ENCODE results near the gene TMUB2.
"Not testable (repeated sequence)": the region's sequence is repeated elsewhere in the genome, so short reads cannot be mapped to it uniquely, and the experiment has no call there.

Gene TMUB2

DNA sequence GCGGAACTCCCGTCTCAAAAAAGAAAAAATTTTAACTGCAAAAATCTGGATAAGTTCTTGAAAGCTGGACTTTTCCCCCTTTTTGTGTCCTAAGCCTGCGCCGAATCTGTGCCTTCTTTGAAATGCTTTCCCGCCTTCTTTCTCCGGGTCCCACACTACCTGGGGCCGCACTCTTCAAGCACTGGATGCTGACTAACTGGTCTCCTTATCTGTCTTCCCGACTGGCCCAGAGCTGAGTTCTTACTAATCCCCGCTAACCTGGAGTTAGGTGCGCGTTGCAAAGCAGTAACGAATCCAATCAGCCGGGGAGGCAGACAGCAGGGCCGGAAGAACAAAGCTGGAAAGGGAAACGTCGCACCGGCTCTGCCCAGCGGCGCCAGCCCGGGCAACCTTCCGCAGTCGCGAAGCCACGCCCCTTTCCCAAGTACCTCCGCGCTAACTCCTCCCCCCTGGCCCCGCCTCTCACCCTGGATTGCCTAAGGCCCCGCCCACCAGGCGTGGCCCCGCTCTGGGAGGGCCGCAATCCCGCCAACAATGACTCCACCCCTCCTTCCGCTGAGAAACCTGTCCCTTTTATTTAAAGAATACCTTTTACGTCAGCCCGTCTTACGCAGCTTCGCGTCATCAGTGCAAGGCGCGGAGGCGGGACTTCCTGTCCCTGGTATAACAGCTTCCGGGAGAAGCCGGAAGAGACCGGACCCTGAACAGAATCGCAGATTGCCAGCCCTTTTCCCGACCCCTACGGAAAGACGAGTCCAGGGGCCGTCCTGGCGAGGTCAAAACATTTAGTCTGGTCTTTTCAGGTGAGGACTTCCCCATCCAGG is at the start of gene TMUB2:
TMUB2 (plus strand) TSS at position 666 of the 824 bp plus-strand sequence. CDS start 737 bp downstream, outside the sequence.
- DNase-seq = peak; percentile 98

DNA sequence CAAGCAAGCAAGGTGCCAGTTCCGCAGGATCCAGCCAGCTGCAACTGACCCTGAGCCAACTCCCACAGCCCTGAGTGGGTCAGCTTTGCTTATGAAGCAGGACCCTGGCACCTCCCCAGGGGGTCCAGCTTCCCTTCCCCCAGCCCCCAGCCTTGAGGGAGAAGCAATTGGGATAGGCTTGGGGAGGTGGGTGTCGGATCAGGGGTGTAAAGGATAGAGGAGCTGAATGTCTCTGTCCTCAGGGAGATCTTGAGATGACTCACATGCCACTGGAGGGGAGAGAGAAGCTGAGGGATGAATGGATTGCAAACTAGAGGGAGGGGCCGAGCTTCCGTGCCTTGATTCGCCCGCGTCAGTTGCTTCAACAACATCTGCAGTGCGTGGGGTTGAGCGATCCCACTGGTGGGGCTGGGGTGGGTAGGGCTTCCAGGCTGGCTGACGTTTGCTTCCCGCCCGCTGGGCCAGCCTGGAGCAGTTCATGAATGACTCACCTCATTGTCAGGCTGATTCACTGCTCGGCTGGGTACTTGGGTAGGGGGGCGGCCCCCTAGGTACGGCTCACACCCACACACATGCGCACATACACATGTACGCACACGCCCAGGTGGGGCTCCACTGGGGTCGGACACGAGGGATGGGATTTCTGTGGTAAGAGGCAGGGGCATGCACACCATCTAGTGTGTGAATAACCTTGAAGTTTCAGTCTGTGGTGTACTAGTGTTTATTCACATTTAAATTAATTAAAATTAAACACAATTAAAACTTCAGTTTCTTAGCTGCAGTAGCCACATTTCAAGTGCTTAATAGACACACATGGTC is 48.7 kb upstream of the TMUB2 start:
- DNase-seq = peak; percentile 78 to 81

DNA sequence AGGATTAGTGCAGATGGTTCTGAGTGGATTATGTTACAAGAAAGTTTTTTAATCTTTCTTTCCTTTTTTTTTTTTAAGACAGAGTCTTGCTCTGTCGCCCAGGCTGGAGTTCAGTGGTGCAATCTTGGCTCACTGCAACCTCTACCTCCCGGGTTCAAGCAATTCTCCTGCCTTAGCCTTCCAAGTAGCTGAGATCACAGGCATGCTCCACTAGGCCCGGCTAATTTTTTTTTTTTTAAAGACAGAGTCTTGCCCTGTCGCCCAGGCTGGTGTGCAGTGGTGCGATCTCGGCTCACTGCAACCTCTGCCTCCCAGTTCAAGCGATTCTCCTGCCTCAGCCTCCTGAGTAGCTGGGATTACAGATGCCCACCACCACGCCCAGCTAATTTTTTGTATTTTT is 42.9 kb upstream of the TMUB2 start:
- not testable (repeated sequence) for DNase-seq

DNA sequence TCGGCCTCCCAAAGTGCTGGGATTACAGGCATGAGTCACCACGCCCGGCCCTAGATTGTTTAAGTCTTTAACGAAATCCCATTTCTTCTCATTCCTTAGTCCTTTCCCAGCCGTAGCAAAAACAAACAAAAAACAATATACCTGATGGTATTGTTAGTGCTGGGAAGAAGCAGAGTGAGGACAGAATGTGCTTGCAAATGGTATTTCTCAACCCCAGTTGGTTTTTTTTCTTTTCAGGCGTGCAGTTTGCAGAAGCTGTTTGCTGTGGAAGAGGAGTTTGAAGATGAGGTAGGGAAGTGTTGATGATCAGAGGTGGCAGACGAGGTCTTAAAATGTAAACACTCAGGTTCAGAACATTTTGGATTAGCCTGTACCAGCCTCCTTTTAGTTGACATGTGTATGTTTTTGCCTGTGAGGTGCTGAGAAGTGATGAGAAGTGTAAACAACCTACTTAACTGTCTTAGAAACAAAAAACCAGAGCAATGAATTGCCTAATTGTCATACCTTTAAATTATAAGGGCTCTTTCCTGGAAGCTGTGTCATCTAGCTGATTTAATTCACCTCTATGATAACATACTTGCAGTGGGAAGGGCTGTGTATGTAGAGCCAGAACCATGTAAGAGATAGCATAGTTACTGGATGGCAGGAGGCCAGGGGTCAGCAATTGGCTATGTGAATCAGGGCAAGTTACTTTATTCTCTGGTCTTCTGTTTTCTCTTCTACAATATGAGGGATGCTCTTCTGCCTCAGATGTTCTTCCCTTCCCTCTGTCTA is 41.6 kb upstream of the TMUB2 start:
- DNase-seq = no peak

DNA sequence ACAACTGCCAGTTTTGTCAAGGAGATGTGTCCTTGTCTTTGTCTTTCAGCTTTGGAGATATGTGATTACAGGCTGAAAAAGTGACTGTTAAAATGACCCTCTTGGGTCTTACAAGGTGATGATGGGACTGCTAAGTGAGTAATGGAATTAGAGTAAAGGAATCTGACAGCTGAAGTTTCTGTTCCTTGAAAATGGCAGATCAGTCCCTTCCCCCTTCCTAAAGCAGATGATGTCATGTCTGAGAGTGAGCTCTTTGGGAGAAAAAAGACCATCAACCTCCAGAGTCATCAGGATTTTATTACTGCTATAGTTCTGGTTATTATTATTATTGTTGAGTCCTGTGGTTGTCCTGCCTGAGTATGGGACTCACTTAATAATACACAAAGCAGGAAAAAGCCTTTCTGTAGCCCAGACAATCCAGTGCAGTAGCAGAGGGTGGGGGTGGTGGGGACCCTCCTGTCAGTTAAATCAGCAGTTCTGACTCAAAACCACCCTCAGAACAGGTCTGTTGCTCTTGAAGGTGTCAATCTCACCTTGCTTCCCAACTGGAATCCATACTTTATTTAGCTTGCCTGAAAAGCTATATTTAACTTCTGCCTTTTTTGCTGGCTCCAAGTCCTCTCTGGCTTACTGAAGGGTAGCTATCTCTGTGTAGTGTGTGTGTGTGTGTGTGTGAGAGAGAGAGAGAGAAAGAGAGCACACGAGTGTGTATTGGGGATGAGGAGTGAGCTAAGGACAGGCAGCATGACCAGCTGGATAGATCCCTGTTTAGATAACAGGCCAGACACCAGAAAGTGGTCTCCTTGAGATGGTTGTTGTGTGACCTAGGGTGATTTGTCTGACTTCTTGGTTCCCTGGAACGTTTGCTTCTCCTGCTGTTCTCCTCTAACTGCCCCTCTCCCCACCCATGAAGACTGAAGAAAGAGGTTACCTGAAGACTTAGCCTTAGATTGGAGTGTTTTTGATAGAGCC is 40.1 kb upstream of the TMUB2 start:
- DNase-seq = no peak

DNA sequence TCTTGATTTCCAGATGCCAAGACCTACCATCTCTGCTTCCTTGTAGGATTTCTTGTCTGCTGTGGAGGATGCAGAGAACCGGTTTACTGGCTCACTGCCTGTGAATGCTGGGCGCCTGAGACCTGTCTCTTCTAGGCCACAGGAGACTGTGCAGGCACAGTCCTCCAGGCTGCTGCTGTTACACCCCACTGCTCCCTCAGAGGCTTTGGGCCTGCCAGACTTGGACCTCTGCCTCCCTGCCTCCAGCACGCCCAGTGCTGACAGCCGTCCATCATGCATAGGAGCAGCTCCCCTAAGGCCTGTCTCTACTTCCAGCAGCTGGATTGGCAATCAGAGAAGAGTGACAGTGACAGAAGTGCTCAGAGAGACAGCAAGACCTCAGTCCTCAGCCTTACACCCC is 39.0 kb upstream of the TMUB2 start:
- no peak for DNase-seq

DNA sequence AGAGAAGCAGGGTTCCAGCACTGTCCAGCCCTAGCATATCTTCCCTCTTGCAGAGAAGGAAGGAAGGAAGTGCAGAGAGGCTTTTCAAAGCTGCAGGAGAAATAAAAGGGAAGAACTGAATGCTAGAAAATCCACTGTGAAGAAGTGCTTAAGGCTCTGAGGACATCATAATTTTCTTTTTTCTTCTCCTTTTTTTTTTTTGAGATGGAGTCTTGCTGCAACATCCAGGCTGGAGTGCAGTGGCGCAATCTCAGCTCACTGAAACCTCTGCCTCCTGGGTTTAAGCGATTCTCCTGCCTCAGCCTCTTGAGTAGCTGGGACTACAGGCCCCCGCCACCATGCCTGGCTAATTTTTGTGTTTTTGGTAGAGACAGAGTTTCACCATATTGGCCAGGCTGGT is 37.7 kb upstream of the TMUB2 start:
- DNase-seq = not testable (repeated sequence)

GRCh38 chr17:44149750-44150329 is 36.9 kb upstream of the TMUB2 start:
- no peak for DNase-seq

DNA sequence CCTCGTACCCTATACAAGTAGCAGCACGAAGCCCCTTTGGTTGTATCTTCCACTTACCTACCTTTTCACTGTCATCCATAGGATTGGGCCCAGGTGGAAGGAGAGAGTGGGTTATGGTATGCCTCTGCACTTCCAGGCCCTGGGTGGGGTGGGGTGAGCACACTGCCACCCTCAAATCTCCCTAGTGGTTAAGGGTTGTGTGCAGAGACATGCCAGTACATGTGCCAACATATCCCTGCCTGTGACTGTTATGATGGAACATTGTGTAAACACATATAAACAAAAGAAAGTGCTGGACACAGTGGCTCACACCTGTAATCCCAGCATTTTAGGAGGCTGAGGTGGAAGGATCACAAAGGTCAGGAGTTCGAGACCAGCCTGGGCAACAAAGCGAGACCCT is 33.9 kb upstream of the TMUB2 start:
- no peak for DNase-seq

DNA sequence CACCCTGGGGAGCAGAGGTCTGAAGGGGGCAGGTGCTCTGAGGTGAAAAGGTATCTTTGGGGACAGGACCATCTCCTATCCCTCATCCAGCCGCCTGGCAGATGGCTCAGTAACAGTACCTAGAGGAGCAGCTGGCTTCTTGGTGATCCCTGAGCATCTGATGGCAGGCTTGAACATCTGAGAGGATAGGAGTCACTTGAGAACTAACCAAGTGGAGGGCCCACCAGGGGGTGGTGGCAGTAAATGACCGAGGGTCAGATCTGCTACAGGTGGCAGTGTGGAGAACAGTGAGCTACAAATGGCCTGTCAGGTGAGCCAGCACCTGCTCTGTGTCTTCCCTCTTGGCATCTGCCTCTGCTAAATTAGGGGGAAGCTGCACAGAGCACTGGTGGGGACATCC is 31.3 kb upstream of the TMUB2 start:
- DNase-seq = no peak

- DNase-seq = no peak
Measured at GRCh38 chr17:44159519-44160210, 27.1 kb upstream of the TMUB2 start.

DNA sequence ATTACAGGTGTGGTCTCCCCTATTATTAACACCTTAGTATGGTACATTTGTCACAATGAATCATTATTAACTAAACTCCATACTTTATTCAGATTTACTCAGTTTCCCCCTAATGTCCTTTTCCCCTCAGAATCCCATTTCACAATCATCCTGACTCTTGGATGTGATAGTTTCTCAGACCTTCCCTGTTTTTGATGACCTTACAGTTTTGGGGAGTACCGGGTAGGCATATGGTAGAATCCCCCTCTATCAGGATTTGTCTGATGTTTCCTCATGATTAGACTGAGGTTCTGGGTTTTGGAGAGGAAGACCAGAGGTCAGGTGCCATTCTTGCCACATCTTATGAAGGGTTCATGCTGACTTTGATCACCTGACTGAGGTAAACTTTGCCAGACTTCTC is 22.3 kb upstream of the TMUB2 start:
- DNase-seq = no peak

- no peak for DNase-seq
Measured at GRCh38 chr17:44167181-44167861, 19.5 kb upstream of the TMUB2 start.

DNA sequence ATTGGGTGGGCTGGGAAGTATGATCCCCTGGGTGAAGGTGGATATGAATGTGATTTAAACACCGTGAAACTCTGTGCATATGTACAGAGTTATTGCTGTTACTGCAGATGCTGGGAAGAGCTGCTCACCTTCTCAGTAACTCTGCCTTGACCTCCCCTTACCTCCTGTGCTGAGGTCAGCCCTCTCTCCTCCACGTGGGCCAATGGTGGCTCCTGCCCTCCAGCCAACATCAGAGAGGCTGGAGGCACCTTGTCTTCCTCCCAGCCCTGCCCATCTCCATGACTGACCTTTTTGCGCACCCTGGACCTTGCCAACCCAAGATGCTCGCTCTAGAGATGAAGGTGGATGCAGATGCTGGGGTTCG is 16.7 kb upstream of the TMUB2 start:
- no peak for DNase-seq

GRCh38 chr17:44170499-44171201 is 16.1 kb upstream of the TMUB2 start, which contains the start of gene ASB16:
Gene ASB16 (plus strand): TSS chr17:44170704. CDS start chr17:44170790, 86 bp downstream.
- DNase-seq = no peak

- DNase-seq = no peak
Measured at GRCh38 chr17:44171931-44172455, 14.8 kb upstream of the TMUB2 start.

GRCh38 chr17:44174427-44174826 is 12.3 kb upstream of the TMUB2 start:
- DNase-seq = no peak

GRCh38 chr17:44176257-44176656 is 10.5 kb upstream of the TMUB2 start:
- no peak for DNase-seq

Measured in NCI-H1930 (cell line).